ENCODE measurements around the gene PIGU.
"Not testable (repeated sequence)": the region's sequence is repeated elsewhere in the genome, so short reads cannot be mapped to it uniquely, and the experiment has no call there.

Gene PIGU

GRCh38 chr20:34621383-34622367 lies 55.2 kb downstream of the PIGU start:
- no peak for DNase-seq

- DNase-seq = no peak
Observed at GRCh38 chr20:34621036-34621343, 55.9 kb downstream of the PIGU start.

DNA sequence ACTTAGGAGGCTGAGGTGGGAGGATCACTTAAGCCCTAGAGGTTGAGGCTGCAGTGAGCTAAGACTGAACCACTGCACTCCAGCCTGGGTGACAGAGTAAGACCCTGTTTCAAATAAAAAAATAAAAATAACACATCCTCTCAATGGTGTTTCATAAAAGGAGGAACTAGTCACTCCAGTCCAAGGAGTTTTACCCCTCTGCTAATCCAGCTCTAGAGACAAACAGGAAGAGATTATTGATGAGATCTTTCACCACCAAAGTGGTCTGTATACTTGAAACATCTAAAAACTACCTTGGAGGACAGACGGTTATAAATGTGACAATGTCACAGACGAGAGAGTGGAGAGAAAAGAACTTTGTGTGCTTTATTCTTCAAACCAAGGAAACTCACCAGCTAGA lies 58.2 kb downstream of the PIGU start:
- no peak for DNase-seq

- not testable (repeated sequence) for DNase-seq
Observed at GRCh38 chr20:34616913-34617312, 60.0 kb downstream of the PIGU start.

GRCh38 chr20:34615477-34615876 lies 61.4 kb downstream of the PIGU start:
- no peak for DNase-seq

DNA sequence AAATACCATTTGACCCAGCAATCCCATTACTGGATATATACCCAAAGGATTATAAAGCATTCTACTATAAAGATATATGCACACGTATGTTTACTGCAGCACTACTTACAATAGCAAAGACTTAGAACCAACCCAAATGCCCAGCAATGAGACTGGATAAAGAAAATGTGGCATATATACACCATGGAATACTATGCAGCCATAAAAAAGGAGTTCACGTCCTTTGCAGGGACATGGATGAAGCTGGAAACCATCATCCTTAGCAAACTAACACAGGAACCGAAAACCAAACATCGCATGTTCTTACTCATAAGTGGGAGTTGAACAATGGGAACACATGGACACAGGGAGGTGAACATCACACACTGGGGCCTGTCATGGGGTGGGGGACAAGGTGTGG lies 64.9 kb downstream of the PIGU start:
- DNase-seq = not testable (repeated sequence)

DNA sequence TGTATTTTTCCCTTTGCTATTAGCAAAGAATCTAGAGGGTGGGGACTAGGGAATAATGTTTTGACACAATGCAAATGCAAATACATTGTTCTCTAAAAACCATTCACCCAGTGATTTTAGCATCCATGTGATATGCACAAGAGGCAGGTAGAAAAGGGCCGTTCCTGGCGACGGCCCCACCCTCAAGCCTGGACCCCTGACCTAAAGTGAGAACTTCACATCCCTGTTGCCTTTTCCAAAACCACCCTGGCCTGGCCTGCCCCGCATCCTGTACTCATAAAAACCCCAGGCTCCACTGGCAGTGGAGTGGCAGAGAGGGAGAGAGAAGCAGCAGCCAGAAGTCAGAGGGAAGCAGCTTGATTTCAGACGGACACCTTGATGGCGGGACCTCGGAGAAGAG lies 69.8 kb downstream of the PIGU start:
- DNase-seq = no peak

DNA sequence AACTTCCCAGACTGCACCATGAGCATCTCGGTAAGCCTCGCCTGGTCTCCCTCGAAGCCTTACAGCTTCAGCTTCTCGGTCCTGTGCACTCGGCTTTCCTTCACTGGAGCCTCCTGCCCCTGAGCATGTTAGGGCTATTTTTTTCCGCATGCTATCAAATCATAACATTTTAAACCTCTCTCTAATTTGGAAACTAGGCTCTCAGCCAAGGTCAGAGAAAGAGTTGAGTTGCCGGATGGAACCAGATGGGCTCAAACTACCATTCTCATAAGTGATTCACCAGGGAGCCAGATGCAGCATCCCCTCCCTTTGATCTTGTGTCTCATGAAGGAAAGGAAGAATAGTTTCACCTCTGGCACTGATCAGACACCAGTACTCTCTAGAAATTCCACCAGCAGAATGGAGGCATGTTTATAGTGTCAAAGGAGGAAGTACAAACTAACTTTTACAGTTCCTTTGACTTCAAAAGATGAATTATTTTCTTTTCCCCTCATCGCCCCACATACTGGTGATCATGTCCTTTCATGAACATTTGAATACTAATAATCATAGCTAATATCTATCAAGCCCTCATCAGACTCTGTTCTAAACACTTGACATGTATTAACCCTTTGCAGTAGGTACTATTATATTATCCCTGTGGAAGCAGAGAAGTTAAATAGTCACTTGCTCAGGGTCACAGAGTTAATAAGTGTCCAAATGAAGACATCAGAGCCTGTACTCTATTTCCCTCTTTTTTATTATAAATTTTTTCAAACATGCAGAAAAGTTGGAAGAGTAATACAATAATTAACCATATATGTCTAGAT lies 71.7 kb downstream of the PIGU start:
- no peak for DNase-seq

- no peak for DNase-seq
Observed at GRCh38 chr20:34600892-34601653, 75.8 kb downstream of the PIGU start.

DNA sequence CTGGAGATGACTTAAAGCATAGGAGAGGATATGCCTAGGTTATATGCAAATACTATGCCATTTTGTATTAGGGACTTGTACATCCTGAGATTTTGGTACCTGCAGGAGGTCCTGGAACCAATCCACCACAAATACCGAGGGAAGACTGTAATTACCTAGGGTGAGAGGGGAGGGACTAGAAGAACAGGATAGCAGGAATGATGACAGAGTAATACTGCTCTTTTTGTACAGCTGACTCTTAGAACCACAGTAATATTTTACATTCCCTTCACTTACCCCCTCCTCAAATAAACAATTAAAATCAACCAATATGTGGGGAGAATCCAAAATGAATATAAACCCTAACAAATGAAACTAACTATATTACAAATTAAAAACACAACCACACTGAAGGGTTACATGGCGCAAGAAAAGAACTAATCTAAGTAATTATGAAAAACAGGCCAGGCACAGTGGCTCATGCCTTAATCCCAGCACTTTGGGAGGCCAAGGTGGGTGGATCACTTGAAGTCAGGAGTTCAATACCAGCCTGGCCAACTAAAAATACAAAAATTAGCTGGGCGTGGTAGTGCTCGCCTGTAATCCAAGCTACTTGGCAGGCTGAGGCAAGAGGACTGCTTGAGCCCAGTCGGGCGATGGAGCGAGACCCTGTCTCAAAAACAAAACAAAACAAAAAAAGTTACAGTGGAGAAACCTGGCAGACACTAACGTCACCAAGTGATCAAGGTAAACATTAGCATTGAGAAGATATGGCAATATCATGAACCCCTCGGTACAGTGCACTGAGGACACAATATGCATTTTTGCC lies 81.3 kb downstream of the PIGU start:
- DNase-seq = no peak

DNA sequence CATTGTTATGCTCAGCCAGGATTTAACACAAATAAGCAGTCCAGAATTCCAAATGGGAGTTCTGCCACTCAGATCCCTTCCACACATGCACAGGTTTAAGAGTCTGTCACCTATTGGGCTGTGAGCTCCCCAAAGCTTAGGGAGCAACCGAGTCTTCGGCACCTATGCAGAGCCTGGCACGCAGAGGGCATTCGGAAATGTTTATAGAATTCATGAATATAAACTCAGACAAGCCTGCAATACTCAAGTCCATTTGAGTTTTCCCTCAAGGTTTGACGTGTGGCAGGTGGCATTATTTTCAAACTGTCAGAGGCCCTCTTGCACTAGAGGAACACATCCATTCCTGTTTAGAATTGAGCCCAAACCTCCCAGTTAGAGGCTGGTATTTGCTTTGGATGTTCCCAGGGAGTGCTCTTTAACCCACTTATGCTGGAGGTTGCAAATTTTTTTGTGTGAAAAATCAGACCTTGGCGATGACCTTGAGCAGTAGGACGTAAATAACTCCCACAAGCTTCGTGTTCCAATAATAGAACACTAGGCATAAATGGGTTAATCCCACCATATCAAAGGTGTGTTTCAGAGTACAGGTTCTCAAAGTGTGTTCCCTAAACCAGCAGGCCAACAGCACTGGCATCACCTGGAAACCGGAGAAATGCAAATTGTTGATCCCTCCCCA lies 90.3 kb downstream of the PIGU start:
- no peak for DNase-seq

- no peak for DNase-seq
Observed at GRCh38 chr20:34585019-34585418, 91.9 kb downstream of the PIGU start.

DNA sequence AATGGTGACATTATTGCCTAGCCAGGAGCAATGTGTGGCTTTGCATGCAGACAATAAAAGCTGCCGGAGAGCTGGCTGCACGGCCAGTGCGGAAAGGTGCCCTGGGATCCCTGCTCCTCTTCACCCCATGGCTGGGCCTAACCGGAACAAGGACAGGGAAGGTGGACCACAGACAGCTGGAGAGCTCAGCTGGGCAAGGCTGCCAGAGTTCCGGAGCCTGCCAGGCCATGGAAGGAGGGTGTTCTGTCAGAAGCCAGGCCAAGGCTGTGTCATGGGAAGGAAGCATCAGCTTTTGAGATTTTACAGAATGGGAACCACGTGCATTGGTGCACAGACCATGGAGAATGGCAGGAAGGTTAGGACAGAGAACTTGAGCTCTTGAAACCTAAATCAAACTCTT lies 93.3 kb downstream of the PIGU start:
- no peak for DNase-seq

- no peak for DNase-seq
Observed at GRCh38 chr20:34582911-34583310, 94.0 kb downstream of the PIGU start.

DNA sequence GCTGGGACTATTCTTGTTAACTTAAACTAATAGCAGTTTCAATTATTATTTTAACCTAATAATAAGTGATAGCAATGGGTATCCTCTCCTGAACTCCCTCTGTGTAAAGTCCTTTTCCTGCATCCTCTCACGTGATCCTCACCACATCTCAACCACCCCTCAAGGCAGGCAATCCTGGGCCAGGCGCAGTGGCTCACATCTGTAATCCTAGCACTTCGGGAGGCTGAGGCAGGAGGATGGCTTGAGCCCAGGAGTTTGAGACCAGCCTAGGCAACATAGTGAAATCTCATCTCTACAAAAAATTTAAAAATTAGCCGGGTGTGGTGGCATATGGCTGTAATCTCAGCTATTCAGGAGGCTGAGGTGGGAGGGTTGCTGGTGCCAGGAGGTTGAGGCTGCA lies 94.7 kb downstream of the PIGU start:
- DNase-seq = no peak

- peak; percentile 13 for DNase-seq
Observed at GRCh38 chr20:34581341-34582184, 95.3 kb downstream of the PIGU start.

DNA sequence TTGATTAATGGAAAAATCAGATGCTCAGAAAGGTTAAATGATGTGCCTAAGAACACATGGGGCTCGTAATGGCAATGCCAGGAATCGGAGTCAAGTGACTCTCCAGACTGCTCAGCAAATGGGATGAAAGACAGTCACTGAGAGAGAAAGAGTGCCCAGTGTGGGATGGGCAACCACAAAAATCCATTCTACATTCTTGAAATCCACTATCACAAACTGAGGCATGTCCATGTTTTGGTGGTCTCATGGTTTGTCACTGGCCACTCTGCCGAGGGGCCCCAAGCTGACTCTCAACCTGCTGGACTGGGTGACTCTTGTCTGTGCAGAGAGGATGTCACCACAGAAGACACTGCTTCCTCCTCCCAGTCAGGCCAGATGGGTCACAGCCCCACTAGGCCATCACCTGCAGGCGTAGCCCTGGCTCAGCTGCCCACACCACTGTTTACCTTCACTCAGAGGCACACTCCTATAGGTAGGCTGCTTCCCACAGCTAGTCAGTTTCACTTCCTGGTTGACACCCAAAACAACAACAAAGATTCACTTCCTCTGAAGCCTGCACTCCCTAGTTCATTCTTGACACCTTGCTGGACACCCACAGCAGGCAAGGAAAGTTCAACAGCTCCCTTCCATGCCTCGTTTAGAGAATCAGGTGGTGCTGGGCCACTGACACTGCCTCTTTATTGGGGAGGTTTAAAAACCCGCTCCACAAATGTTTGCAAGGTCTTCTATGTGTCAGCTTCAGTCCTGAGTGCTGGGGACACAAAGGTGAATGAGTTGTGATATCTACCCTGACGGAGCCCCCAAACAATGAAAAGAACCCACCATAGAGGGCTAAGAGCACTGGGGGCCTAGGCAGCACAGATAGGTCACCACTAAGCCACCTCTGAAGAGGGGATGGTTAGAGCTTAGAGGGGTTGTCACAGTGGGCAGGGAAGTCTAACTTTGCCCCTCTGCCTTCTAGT lies 96.6 kb downstream of the PIGU start:
- no peak for DNase-seq

DNA sequence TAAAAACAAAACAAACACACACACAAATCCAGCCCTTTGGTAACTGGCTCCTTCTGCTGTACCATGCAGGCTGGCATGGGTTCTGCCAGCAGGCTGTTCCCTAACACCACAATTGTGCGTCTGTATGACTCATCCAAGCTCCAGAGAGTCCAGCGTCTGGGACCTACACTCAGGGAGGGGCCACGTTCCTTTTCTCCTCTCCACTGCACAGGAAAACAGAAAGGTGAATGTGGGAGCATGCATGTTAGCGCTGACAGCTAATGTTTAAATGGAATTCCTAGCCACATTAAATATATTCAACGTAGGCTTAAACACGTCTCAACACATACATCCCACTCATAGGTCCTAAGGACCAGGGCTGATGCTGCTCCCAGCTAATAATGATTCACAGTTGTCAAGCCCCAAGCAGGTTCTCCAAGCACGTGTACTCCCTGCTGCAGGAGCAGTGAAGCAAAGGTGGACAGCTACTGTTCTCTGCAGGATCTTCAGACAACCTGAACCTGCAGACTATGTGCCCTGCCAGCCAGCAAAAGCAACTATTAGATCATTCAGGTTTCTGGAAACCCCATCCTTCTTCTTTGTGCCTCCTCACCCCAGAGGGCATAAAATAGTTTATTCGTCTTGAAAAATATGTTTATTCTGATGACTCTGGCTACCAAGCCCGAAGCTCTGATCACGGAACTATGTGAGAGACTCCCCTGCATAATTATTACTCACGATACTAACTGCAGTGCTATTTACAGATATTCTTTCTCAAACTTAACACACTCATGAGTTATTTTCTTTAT lies 97.5 kb downstream of the PIGU start:
- no peak for DNase-seq

DNA sequence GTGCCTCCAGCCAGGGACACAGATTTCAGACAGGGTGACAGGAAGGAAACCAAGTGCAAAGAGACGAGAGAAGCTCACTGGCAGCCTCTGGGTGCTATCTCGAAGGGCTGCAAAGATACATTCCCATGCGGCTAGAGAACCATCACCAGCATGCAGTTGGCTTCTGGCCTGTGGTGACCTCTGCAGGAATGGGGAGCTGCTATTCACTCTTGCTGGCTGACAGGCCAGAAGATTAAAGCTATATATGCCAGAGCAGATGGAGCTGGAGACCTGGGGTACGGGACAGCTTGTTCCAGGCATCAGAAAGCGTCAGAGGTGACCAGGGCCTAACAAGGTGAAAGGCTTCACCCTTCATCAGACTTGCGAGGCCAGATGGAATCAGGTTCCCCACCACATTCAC lies 98.4 kb downstream of the PIGU start:
- DNase-seq = no peak

Measured in GDM1 (cell line).